Embryonic facial prominence (tissue), 1 donor: ENCODE results near the gene NISCH.

Source experiments
- DNase-seq: peaks from one replicate; pipeline ENCODE4 v3.0.0-alpha.2; 2016; ENCODE audit errors: extremely low spot score

NISCH gene

DNA sequence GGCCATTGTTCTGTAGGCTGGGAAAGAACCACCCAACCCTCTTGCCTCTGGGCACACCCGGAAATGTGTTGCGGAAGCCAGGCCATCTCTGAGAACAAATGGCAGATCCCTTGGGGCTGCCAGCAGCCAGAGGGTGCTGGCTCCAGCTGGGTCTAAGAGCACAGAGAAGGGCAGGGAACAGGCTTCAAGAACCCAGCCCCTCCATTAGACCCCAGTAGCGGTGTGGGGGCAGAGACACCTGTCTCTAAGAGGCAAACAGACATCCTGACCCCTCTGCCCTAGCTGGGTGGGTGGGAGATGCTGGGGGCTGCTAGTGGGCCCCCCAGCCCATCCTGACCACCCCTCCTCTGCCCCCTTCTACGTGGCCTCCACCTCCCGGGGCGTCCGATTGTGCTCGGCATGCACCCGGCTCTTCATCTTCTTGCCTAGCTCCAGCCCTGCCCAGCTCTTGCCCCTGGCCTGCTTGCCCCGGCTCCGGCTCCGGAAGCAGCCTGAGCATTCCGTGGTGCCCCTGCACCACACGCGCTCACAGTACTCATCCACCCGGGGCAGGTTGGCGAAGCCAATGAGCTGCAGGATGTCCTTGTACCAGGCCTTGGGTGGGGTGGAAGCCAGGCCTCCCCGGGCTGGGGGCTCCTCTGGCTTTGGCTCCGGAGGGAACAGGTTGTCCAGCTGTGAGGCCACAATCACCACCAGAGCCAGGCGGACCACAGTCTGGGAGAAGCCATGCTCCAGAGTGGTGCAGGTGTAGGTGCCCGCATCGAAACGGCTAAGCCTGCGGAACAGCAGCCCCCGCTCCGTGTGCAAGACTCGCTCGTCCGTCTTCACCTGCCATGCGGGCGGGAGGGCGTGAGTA lies 19.9 kb upstream of the NISCH start:
- DNase-seq: no peak

- DNase-seq: no peak
These were observed 18.8 kb upstream of the NISCH start for GRCh38 chr3:52436500-52437149.

DNA sequence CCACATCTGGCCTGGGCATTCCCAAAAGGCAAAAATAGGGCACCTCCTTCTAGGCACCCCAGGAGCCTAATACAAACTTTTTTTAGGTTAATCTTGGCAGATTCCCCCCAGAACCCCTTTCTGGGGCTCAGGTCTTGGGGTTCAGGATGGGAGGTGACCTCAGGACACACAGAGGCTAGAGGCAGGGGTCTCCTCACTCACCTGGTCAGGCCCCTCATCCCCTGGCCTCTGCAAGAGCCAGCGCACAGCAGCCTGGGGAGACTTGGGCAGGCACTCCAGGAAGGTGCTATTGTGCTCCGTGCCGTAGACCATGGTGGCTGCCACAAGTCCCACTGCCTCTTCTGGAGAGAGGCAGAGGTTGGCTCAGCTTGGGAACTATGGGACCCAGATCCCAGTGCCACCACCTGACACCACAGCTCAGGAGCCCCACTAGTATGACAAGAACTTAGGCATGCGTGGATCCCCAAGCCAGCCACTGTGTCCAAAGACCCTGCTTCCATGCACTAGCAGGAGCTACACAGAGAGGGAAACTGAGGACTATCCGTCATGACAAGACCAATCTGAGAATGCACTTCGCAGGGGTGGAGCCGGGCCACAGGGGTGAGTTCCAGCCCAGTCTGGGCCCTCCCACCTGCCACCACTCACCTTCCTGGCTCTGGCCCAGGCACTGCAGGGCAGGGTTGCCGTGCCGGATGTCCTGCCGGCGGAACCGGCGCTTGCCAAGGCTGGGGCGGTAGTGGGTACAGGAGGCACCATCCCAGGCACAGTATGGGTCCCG lies 17.9 kb upstream of the NISCH start:
- no peak for DNase-seq

DNA sequence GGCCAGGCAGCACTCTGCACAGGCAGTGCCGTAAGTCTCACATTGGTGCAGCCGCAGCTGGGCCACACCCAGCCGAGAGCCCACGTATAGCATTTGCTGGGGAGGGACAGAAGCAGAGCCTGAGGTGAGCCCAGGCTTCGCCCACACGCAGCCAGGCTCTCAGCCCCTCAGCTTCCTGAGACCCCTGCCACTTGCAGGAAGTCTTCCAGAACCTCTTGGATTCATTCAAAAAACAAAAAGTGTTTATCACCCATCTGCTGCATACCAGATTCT lies 17.4 kb upstream of the NISCH start:
- DNase-seq: no peak

- no peak for DNase-seq
These were observed 16.6 kb upstream of the NISCH start for GRCh38 chr3:52438579-52439425.

DNA sequence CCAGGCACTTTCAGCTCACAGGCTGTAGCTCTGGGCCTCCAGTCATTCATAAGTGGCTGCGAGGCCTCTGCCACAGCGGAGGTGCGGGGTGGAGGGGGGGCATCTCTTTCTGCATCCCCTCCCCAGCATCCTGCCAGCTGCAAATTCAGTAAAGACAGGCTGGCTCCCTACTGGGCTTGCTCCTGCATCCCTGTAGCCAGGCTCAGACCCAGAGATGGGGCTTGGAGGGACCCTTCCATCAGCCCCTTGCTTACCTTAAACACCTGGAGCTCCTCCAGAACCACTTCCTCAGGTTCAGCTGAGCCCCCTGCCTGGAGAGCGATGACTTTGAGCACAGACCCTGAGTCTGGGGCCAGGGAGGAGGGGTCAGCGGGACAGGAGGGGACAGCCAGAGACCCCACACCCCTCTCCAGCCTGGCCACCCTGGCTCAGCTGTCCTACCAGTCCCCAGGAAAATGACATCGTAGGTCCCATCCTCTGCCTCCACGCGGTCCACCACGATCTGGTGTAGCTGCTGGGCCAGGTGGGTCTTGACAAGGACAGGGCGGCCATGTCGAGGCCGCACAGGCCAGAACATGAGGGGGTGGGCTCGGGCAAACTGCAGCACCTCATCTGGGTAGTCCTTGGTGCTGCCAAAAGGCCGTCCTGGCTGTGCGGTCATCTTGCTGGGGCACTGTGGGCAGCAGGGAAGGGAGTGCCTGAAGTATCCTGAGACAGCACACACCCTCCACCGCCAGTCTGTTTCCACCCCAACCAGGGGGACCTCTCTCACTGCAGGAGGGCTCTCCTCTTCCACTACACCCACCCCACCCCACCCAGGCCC lies 15.8 kb upstream of the NISCH start:
- DNase-seq: no peak

DNA sequence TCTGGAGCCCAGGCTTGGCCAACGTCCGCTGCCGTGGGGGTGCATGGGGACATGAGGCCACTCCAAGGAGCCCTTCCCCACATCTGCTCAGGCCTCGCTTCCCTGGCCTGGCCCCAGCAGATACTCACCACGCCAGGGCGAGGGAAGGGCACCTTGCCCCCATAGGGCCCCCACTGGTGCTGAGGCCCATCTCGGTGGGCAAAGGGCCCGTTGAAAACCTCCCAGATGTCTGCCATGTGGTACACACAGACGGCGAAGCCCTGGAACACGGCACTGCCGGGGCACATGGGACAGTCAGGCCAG lies 15.2 kb upstream of the NISCH start:
- no peak for DNase-seq

DNA sequence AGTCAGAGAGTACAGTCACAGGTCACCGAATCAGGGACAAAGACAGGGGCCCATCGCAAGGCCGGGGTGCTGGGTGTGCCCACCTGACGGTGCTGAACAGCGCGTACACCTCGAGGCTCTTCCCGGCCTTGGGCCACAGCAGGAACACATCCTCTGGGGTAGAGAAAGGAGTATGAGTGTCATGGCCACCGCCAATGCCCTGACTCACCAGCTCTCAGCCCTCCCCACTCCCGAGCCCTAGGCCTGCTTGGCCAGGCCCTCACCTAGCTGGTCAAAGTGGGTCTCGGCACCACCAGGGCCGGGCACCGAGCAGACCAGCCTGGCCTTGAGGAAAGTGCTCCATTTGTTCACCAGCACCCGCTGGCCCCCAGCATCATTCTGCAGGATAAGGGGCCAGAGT lies 14.7 kb upstream of the NISCH start:
- DNase-seq: no peak

- no peak for DNase-seq
These were observed 14.2 kb upstream of the NISCH start for GRCh38 chr3:52441091-52441771.

DNA sequence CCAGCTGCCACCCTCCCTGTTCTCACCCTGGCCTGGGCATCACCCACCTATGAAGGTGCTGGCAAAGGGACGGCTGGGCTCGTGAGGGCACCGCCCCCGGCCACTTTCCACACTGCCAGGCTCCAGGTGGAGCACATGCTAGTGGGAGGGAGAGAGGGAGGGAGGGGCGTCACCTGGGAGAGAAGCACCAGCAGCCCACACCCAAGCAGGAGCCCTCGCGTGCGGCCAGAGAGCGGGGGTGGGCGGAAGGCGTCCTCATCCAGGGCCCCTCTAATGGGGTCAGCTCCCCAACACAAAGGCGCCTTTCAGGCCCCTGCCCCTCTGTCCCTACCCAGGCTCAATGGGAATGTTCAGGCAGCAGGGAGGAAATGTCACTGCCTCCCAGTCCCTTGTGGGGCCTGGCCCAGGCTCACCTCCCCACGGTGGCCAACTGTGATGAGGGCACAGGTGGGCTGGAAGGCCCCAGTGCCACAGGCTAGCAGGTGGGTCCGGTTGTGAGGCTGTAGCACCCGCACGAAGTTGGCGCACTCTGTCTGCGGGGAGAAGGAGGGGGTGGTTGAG lies 13.6 kb upstream of the NISCH start:
- no peak for DNase-seq

DNA sequence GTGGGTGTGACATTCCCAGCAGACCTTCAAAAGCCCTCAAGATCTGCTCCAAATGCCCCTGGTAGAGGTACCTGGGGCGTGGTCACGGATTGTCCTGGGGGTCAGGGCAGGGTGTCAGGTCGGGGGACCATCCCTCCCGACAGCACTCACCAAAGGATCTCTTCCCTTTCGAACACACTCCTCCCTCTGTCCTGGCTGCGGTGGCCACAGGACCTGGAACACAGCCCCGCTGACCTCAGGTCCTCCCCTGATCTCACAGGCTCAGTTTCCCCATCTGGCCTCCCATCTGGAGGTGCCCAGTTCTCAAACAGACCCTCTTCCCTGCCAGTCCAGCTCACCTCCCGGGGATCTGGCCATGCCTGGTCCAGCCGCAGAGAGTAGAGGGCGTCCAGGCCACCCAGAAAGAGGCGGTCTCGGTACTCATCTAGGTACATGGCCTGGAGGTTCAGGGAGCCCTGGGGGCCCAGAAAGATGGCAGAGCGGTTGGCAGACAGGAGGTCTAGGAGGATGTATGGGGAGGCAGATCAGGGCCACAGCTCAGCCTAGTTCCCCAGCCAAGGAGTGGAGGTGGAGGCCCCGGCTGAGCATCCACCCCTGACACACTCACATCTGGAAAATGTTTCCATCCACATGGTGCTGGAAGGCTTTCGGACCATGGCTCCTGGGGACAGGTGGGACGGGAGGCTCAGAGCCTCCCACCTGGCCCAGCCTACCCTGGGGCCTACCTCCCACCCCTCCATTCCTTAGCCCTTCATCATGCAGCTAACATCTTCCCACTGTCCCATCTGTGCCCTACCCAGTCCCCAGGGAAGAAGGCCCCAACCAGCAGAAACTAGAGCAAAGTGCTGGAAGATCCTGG lies 12.8 kb upstream of the NISCH start:
- DNase-seq: no peak

- no peak for DNase-seq
These were observed 12.2 kb upstream of the NISCH start for GRCh38 chr3:52443268-52443610.

DNA sequence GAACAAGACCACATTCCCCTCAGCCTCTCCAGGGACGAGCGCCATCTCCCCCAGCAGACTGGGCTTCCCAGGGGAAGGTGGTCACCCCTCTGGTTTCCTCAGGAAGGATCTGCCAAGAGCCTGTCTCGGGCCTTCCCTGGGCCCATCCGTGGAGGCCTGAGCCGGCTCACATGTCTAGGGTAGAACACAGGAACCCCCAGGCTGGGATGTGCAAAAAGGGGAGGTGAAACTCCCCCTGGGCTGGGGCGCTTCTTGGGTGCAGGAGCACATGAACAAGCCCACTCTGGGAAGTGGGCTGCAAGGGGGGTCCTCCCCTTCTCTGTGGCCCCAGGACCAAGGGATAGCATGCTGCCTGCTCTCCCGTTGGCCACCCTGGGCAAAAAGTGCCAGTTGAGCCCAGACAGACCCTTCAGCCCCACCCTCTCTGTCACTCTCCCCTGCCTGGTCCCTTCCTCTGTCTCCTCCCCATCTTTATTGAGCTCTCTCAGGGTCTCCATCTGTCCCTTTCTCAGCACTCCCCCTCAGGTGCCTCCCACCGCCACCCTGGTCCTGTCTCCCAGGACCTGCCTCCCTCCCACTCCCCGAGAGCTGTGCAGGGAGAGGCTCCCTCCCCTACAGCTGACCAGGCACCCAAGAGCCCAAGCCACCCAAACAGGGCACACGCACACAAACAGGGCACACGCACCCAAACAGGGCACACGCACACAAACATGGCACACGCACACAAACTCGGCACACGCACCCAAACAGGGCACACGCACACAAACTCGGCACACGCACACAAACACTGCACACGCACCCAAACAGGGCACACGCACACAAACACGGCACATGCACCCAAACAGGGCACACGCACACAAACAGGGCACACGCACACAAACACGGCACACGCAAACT lies 11.4 kb upstream of the NISCH start:
- DNase-seq: no peak

DNA sequence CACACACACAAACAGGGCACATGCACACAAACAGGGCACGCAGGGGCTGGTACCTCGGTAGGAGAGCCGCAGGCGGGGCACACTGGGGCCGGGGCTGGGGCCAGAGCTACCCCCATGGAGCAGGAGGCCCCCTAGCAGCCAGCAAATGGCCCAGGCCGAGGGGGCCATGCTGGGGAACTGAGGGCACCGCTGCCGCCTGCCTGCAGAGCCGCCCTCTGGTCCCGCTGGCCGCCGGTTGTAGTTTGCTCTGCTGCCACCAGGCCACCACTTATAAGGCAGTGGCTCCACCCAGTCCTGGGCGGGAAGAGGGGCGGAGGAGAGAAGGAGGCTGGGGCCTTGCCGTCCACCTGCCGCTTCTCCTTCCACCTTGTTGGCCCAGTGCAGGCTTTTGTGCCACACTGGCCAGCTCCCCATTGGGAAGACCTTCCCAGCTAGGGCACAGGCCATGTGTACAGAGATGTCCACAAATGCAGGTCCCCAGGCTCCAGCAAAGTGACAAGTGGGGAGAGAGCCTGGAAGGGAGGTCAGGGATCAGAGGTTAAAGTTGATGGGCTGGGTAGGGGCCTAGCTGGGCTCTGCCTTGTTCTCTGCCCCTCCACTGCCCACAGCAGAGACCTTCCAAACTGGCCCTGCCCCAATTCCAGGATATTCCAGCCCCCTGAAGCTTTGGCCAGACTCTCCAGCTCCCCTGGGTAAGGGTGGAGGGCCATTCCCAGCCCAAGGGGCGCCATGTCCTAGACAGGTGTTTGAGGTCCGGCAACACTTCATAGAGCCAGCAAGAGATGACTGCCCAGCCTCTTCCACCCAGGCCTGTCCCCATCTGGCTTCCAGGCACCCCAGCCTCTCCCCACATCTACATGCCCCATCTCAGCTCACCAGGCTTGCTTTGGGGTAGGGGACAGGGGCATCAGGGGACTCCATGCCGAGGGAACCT lies 10.3 kb upstream of the NISCH start, which contains the start of gene SEMA3G:
SEMA3G (minus strand) TSS at position 244 of the 934 bp plus-strand sequence; CDS start at position 168, 76 bp downstream.
- no peak for DNase-seq

DNA sequence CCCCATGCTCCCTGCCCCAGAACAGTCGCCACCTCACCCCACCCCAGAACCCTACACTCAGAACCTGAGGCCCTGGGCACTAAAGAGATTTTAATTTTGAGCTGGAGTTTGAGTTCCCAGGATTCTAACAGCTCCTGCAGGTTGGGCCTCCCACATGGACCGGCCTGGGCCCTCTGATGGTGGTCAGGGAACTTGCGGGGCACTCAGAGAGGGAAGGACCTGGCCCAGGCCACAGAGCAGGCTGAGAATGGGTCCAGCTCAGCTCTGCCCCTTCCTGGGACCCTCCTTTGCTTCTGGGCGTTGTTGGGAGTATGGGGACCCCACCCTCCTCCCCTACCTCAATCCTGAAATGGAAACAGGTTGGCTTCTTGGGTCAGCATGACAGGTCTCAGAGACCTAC lies 9.4 kb upstream of the NISCH start:
- DNase-seq: no peak

GRCh38 chr3:52446631-52447511 lies 8.5 kb upstream of the NISCH start:
- DNase-seq: no peak
